Adrenal gland (tissue), 5 donors: ENCODE measurements around the gene MEOX1.

Experiments
- CTCF ChIP-seq, 6 experiments: fragments of 450-650 bp in 4 of 6; fragments of 200-600 bp in 2 of 6; sonication (generic) in 1 of 6; IDR thresholded peaks; 1 replicate in 5 of 6; 2 replicates in 1 of 6; pipeline versions ENCODE4 v1.5.1 to v1.8.0; 2016 to 2021; ENCODE audit warnings: antibody characterized with exemption in 6 of 6, mild to moderate bottlenecking in 2 of 6, moderate library complexity in 1 of 6
- POLR2A ChIP-seq, 2 donors: fragments of 450-650 bp; IDR thresholded peaks; one replicate each; pipeline ENCODE4 v1.6.1; 2017; ENCODE audit warnings: antibody characterized with exemption in 2 of 2, mild to moderate bottlenecking in 2 of 2, moderate library complexity in 1 of 2
- donor health status: DM: no; HTN: no; CAD: no.

GRCh38 chr17:43641416-43641815, 20.3 kb downstream of the MEOX1 start:
- TF ChIP-seq CTCF (IDR thresholded peaks at IDR 0.05) (no peak), POLR2A (IDR thresholded peaks at IDR 0.05) (no peak)
